GM18870 (cell line): ENCODE results near the gene LSM5.
"Not testable (repeated sequence)": the region's sequence is repeated elsewhere in the genome, so short reads cannot be mapped to it uniquely, and the experiment has no call there.

Source experiments
- ATAC-seq: cut with Tn5 transposase; IDR thresholded peaks from one replicate; pipeline ENCODE4 v1.9.1; 2021; ENCODE audit warnings: moderate library complexity; ENCODE audit not compliant: unreplicated experiment

Gene LSM5

GRCh38 chr7:32506266-32507054, 16.3 kb upstream of the LSM5 start:
- ATAC-seq, result peak; percentile 53

GRCh38 chr7:32502728-32503127, 12.5 kb upstream of the LSM5 start:
- ATAC-seq, result no peak

- no peak for ATAC-seq
Observed at GRCh38 chr7:32501522-32501921, 11.3 kb upstream of the LSM5 start.

- ATAC-seq, result no peak
Observed at GRCh38 chr7:32500922-32501341, 10.8 kb upstream of the LSM5 start.

- ATAC-seq, result not testable (repeated sequence)
Observed at GRCh38 chr7:32500216-32500615, 10.0 kb upstream of the LSM5 start.

- ATAC-seq, result not testable (repeated sequence)
Observed at GRCh38 chr7:32499755-32500154, 9.6 kb upstream of the LSM5 start.

- ATAC-seq, result no peak
Observed at GRCh38 chr7:32496052-32496813, 6.1 kb upstream of the LSM5 start.

- peak; percentile 71 for ATAC-seq
Observed at GRCh38 chr7:32495298-32496051, 5.3 kb upstream of the LSM5 start, which contains the start of gene AVL9. TSS of gene AVL9 (plus strand) at chr7:32495489. CDS start at chr7:32495710, 221 bp downstream.

GRCh38 chr7:32494946-32495297, 4.7 kb upstream of the LSM5 start:
- peak; percentile 34 for ATAC-seq

- no peak for ATAC-seq
Observed at GRCh38 chr7:32489788-32490126, 423 bp downstream of the LSM5 start.

- ATAC-seq, result no peak
Observed at GRCh38 chr7:32481921-32482320, 8.3 kb downstream of the LSM5 start.

- ATAC-seq, result no peak
Observed at GRCh38 chr7:32481176-32481575, 9.0 kb downstream of the LSM5 start.

- no peak for ATAC-seq
Observed at GRCh38 chr7:32479574-32480200, 10.5 kb downstream of the LSM5 start.

GRCh38 chr7:32477649-32477980, 12.6 kb downstream of the LSM5 start:
- ATAC-seq, result no peak

- ATAC-seq, result no peak
Observed at GRCh38 chr7:32476816-32477648, 13.1 kb downstream of the LSM5 start.

GRCh38 chr7:32474008-32474407, 16.2 kb downstream of the LSM5 start:
- no peak for ATAC-seq

- no peak for ATAC-seq
Observed at GRCh38 chr7:32472015-32472414, 18.2 kb downstream of the LSM5 start.

- no peak for ATAC-seq
Observed at GRCh38 chr7:32470871-32471270, 19.3 kb downstream of the LSM5 start.

- ATAC-seq, result not testable (repeated sequence)
Observed at GRCh38 chr7:32470004-32470403, 20.2 kb downstream of the LSM5 start.

- ATAC-seq, result not testable (repeated sequence)
Observed at GRCh38 chr7:32464641-32465416, 25.4 kb downstream of the LSM5 start.
